ENCODE results near the gene SMCO1.
"Not testable (repeated sequence)": the region's sequence is repeated elsewhere in the genome, so short reads cannot be mapped to it uniquely, and the experiment has no call there.

DNA sequence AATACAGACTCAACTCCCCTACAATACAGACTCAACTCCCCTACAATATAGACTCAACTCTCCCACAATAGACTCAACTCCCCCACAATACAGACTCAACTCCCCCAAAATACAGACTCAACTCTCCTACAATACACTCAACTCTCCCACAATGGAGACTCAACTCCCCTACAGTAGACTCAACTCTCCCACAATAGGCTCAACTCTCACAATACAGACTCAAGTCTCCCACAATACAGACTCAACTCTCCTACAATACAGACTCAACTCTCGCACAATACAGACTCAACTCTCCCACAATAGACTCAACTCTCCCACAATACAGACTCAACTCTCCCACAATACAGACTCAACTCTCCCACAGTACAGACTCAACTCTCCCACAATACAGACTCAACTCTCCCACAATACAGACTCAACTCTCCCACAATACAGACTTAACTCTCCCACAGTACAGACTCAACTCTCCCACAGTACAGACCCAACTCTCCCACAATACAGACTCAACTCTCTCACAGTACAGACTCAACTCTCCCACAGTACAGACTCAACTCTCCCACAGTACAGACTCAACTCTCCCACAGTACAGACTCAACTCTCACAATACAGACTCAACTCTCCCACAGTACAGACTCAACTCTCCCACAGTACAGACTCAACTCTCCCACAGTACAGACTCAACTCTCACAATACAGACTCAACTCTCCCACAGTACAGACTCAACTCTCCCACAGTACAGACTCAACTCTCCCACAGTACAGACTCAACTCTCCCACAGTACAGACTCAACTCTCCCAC, 52.3 kb downstream of the SMCO1 start:
- TF ChIP-seq, protein P1, sequence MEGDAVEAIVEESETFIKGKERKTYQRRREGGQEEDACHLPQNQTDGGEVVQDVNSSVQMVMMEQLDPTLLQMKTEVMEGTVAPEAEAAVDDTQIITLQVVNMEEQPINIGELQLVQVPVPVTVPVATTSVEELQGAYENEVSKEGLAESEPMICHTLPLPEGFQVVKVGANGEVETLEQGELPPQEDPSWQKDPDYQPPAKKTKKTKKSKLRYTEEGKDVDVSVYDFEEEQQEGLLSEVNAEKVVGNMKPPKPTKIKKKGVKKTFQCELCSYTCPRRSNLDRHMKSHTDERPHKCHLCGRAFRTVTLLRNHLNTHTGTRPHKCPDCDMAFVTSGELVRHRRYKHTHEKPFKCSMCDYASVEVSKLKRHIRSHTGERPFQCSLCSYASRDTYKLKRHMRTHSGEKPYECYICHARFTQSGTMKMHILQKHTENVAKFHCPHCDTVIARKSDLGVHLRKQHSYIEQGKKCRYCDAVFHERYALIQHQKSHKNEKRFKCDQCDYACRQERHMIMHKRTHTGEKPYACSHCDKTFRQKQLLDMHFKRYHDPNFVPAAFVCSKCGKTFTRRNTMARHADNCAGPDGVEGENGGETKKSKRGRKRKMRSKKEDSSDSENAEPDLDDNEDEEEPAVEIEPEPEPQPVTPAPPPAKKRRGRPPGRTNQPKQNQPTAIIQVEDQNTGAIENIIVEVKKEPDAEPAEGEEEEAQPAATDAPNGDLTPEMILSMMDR (IDR thresholded peaks at IDR 0.05): not testable (repeated sequence)
- not testable (repeated sequence) for TF ChIP-seq POLR2AphosphoS5, POLR2A (IDR thresholded peaks at IDR 0.05)
